ENCODE data around the gene PCBP4.
"Not testable (repeated sequence)": the region's sequence is repeated elsewhere in the genome, so short reads cannot be mapped to it uniquely, and the experiment has no call there.

PCBP4 gene

GRCh38 chr3:51992017-51992682 lies 24.9 kb upstream of the PCBP4 start:
- Histone ChIP-seq H3K9me3 (replicated peaks; ENCODE audit: low read length) (no peaks in the 10 kb centered on the region), H3K9ac (ENCODE audit: low read depth, low read length) (peak overlapping the region; percentile 18), H3K4me1 (ENCODE audit: control insufficient read depth, insufficient read depth, low read length) (peaks cover 22% of the 10 kb centered on the region), H3K4me3 (ENCODE audit: low read length) (no peak overlapping the region), H3K36me3 (ENCODE audit: insufficient read depth, low read length) (peaks cover 40% of the 10 kb centered on the region), H3K4me2 (ENCODE audit: low read length) (peak overlapping the region; percentile 10), H3K27me3 (ENCODE audit: control insufficient read depth, insufficient read depth, low read length) (no peaks in the 10 kb centered on the region)

GRCh38 chr3:51990501-51990971 lies 23.3 kb upstream of the PCBP4 start:
- not testable (repeated sequence) for H3K27me3 ChIP-seq (ENCODE audit: control insufficient read depth, insufficient read depth, low read length); H3K9me3 ChIP-seq (replicated peaks; ENCODE audit: low read length); H3K4me3 ChIP-seq (ENCODE audit: low read length); H3K4me2 ChIP-seq (ENCODE audit: low read length); H3K9ac ChIP-seq (ENCODE audit: low read depth, low read length)
- Histone ChIP-seq H3K36me3 (ENCODE audit: insufficient read depth, low read length) (peaks cover 40% of the 10 kb centered on the region), H3K4me1 (ENCODE audit: control insufficient read depth, insufficient read depth, low read length) (peaks cover 22% of the 10 kb centered on the region)

GRCh38 chr3:51988286-51989146 lies 21.3 kb upstream of the PCBP4 start:
- Histone ChIP-seq H3K27me3 (ENCODE audit: control insufficient read depth, insufficient read depth, low read length) (no peaks in the 10 kb centered on the region), H3K4me1 (ENCODE audit: control insufficient read depth, insufficient read depth, low read length) (peaks cover 19% of the 10 kb centered on the region), H3K9me3 (replicated peaks; ENCODE audit: low read length) (no peaks in the 10 kb centered on the region), H3K4me2 (ENCODE audit: low read length) (no peak overlapping the region), H3K36me3 (ENCODE audit: insufficient read depth, low read length) (peaks cover 22% of the 10 kb centered on the region), H3K4me3 (ENCODE audit: low read length) (no peak overlapping the region), H3K9ac (ENCODE audit: low read depth, low read length) (no peak overlapping the region)

GRCh38 chr3:51987568-51987967 lies 20.3 kb upstream of the PCBP4 start:
- no peaks in the 10 kb centered on the region for H3K9me3 ChIP-seq (replicated peaks; ENCODE audit: low read length)
- no peak overlapping the region for H3K4me3 ChIP-seq (ENCODE audit: low read length)
- H3K27me3 ChIP-seq (ENCODE audit: control insufficient read depth, insufficient read depth, low read length): no peaks in the 10 kb centered on the region
- H3K4me2 ChIP-seq (ENCODE audit: low read length): no peak overlapping the region
- no peak overlapping the region for H3K9ac ChIP-seq (ENCODE audit: low read depth, low read length)
- H3K4me1 ChIP-seq (ENCODE audit: control insufficient read depth, insufficient read depth, low read length): peaks cover 17% of the 10 kb centered on the region
- peaks cover 14% of the 10 kb centered on the region for H3K36me3 ChIP-seq (ENCODE audit: insufficient read depth, low read length)

GRCh38 chr3:51986010-51986947 lies 19.0 kb upstream of the PCBP4 start:
- H3K4me1 ChIP-seq (ENCODE audit: control insufficient read depth, insufficient read depth, low read length): peaks cover 21% of the 10 kb centered on the region
- H3K36me3 ChIP-seq (ENCODE audit: insufficient read depth, low read length): peaks cover 1% of the 10 kb centered on the region
- no peak overlapping the region for H3K4me2 ChIP-seq (ENCODE audit: low read length)
- H3K9me3 ChIP-seq (replicated peaks; ENCODE audit: low read length): no peaks in the 10 kb centered on the region
- no peak overlapping the region for H3K4me3 ChIP-seq (ENCODE audit: low read length)
- no peak overlapping the region for H3K9ac ChIP-seq (ENCODE audit: low read depth, low read length)
- H3K27me3 ChIP-seq (ENCODE audit: control insufficient read depth, insufficient read depth, low read length): no peaks in the 10 kb centered on the region

GRCh38 chr3:51985063-51985462 lies 17.8 kb upstream of the PCBP4 start:
- Histone ChIP-seq H3K4me1 (ENCODE audit: control insufficient read depth, insufficient read depth, low read length) (peaks cover 21% of the 10 kb centered on the region), H3K9me3 (replicated peaks; ENCODE audit: low read length) (no peaks in the 10 kb centered on the region), H3K4me2 (ENCODE audit: low read length) (no peak overlapping the region), H3K4me3 (ENCODE audit: low read length) (no peak overlapping the region), H3K36me3 (ENCODE audit: insufficient read depth, low read length) (no peaks in the 10 kb centered on the region), H3K27me3 (ENCODE audit: control insufficient read depth, insufficient read depth, low read length) (no peaks in the 10 kb centered on the region), H3K9ac (ENCODE audit: low read depth, low read length) (no peak overlapping the region)

DNA sequence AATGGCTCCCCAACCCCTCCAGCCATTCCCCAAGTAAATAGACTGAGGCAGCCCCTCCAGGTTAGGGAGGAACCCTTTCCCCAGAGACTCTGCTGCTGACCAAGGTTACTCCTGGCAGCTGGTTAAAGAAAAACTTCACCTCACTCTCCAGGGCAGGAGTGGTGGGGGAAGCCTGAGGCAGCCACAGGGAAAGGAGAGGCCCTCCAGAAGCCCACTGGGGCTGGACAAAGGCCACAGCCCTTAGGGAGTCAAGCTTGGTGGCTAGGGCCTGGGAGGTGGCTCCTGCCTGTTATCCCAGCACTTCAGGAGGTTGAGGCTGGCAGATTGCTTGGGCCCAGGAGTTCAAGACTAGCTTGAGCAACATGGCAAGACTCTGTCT lies 17.0 kb upstream of the PCBP4 start:
- no peaks in the 10 kb centered on the region for H3K27me3 ChIP-seq (ENCODE audit: control insufficient read depth, insufficient read depth, low read length)
- H3K4me2 ChIP-seq (ENCODE audit: low read length): peak overlapping the region; percentile 92
- H3K9ac ChIP-seq (ENCODE audit: low read depth, low read length): peak overlapping the region; percentile 90
- H3K36me3 ChIP-seq (ENCODE audit: insufficient read depth, low read length): no peaks in the 10 kb centered on the region
- H3K4me3 ChIP-seq (ENCODE audit: low read length): peak overlapping the region; percentile 73
- H3K4me1 ChIP-seq (ENCODE audit: control insufficient read depth, insufficient read depth, low read length): peaks cover 21% of the 10 kb centered on the region
- no peaks in the 10 kb centered on the region for H3K9me3 ChIP-seq (replicated peaks; ENCODE audit: low read length)

- Histone ChIP-seq H3K4me3 (ENCODE audit: low read length) (peak overlapping the region; percentile 73), H3K27me3 (ENCODE audit: control insufficient read depth, insufficient read depth, low read length) (no peaks in the 10 kb centered on the region), H3K4me1 (ENCODE audit: control insufficient read depth, insufficient read depth, low read length) (peaks cover 21% of the 10 kb centered on the region), H3K36me3 (ENCODE audit: insufficient read depth, low read length) (no peaks in the 10 kb centered on the region), H3K4me2 (ENCODE audit: low read length) (peak overlapping the region; percentile 92), H3K9ac (ENCODE audit: low read depth, low read length) (peak overlapping the region; percentile 90), H3K9me3 (replicated peaks; ENCODE audit: low read length) (no peaks in the 10 kb centered on the region)
Observed at GRCh38 chr3:51983578-51984268, 16.5 kb upstream of the PCBP4 start.

DNA sequence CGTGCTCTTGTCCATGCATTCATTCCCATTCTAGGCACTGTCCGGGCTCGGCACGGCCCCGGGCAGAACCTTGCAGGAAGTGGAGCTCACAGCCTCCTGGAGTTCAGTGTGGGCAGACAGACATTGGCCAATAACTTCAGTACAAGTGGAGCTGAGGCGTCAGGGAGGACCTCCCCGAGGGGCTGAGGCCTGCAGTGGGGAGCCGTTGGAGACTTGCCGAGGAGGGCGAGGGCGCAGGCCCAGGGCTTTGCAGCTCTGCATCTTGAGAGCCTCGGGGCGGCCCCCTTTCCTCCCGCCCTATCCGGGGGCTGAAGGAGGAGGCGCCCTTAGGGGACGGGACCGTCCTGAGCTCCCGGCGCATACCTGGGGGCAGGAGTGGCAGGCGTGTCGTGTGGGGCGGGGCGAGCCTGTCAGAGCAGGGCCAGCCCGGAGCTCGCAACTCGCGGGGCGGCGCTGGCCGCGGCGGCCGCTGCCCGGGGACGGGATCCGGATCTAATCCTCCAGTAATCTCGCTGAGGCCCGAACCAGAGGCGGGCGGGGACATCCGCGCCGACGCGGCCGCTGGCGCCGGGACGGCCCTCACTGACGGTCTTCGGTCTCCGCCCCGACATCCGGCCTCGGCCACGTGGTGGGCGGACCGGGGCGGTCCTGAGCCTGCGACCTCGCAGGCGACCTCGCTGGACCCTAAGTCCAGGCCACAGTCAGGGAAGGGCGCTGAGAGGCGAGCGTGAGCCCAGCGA lies 15.8 kb upstream of the PCBP4 start, which contains the start of gene ACY1:
Gene ACY1, plus strand, starts transcription at position 698 of the 740 bp plus-strand sequence. CDS start 530 bp downstream, outside the sequence.
- Histone ChIP-seq H3K9ac (ENCODE audit: low read depth, low read length) (peak within 1 kb of the TSS; percentile 90), H3K4me3 (ENCODE audit: low read length) (peak within 1 kb of the TSS; percentile 73), H3K36me3 (ENCODE audit: insufficient read depth, low read length) (no peaks in the 10 kb centered on the region), H3K4me2 (ENCODE audit: low read length) (peak within 1 kb of the TSS; percentile 92), H3K27me3 (ENCODE audit: control insufficient read depth, insufficient read depth, low read length) (no peaks in the 10 kb centered on the region), H3K9me3 (replicated peaks; ENCODE audit: low read length) (no peaks in the 10 kb centered on the region), H3K4me1 (ENCODE audit: control insufficient read depth, insufficient read depth, low read length) (peaks cover 21% of the 10 kb centered on the region)

- Histone ChIP-seq H3K36me3 (ENCODE audit: insufficient read depth, low read length) (no peaks in the 10 kb centered on the region), H3K4me2 (ENCODE audit: low read length) (peak overlapping the region; percentile 92), H3K9me3 (replicated peaks; ENCODE audit: low read length) (no peaks in the 10 kb centered on the region), H3K4me1 (ENCODE audit: control insufficient read depth, insufficient read depth, low read length) (peaks cover 21% of the 10 kb centered on the region), H3K4me3 (ENCODE audit: low read length) (peak overlapping the region; percentile 73), H3K27me3 (ENCODE audit: control insufficient read depth, insufficient read depth, low read length) (no peaks in the 10 kb centered on the region), H3K9ac (ENCODE audit: low read depth, low read length) (peak overlapping the region; percentile 90)
Observed at GRCh38 chr3:51982352-51982837, 15.1 kb upstream of the PCBP4 start.
